ENCODE measurements around the gene ZFYVE9.
A peak's percentile ranks its signal among the peaks of the same experiment; 100 is the strongest.
"Not testable (repeated sequence)": the region's sequence is repeated elsewhere in the genome, so short reads cannot be mapped to it uniquely, and the experiment has no call there.

Gene ZFYVE9

DNA sequence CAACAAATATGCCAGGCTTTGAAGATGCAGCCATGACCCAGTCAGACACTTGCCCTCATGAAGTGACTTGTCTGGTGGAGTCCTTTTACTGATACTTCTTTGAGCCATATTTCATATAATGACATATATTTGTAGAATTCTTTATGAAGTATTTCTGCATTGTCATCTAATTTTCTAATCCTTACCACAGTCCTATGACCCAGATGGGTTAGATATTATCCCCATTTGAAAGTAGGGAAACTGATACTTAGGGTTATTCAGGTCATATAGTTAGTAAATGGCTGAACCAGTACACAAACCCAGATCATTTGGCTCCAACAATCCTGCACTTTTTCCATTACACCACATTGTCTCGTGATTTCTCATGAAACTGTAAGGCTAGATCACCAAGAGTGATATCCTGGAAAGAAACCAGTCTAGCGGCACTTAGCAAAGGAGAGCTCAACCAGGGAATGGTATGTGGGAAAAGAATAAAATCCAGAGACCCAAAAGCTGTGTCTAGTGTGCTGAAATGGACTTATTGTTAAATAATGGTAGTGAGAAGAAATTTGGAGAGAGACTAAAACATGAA lies 49.6 kb downstream of the ZFYVE9 start:
- no peak for DNase-seq

GRCh38 chr1:52192024-52192423 lies 50.1 kb downstream of the ZFYVE9 start:
- DNase-seq, result no peak

DNA sequence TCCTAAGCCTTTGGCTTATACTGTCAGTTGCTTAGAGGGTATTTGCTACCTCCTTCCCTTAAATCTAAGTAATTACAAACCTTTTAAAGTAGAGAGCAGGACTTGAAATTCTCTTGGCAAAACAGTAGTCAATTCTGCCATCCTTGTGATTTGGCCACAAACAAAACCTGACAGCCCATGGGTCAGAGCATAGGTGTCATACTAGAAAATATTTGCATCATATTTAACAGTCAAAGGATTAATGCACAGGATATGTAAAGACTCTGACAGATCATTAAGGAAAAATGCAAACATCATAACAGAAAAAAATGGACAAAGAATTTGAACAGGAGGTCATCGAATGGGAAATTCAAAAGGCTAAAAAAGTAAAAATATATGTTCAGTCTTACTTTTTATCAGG lies 50.5 kb downstream of the ZFYVE9 start:
- DNase-seq, result no peak

- DNase-seq, result no peak
Measured at GRCh38 chr1:52193985-52194384, 52.1 kb downstream of the ZFYVE9 start.

DNA sequence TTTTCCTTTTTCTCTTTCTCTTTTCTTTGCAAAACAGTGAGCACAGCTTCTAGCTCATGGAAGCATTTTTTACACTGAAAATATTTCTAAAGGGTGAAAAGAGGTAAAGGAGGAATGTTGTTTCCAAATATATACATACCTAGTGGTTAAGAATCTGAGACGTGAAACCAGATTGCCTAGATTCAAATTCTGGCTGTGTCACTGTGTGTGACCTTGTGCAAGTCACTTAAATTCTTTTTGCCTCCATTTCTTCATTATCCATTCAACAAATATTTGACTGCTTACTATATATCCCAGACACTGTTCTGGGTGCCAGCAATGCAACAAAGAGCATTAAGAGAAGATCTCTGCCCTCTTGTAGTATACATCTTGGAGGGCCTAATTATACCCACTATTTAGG lies 53.3 kb downstream of the ZFYVE9 start:
- DNase-seq, result no peak

GRCh38 chr1:52203935-52204625 lies 62.2 kb downstream of the ZFYVE9 start:
- no peak for DNase-seq

DNA sequence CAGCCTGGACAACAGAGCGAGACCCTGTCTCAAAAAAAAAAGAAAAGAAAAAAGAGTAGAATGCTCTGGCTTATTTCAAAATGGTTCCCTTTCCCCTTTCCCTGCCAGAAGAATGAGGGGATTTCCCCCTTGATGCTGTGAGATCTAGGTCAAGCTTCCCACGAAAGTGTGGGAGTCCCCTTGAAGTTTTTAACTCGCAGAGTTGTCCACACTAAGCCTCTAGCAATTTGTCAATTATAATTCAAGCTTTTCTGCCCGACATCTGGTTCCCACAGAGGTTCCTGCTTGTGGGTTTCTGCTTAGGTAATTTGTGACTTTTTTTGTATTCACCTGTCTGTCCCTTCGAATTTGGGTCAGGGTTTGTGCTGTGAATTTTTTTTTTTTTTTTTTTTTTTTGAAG lies 62.8 kb downstream of the ZFYVE9 start:
- DNase-seq, result peak; percentile 1

DNA sequence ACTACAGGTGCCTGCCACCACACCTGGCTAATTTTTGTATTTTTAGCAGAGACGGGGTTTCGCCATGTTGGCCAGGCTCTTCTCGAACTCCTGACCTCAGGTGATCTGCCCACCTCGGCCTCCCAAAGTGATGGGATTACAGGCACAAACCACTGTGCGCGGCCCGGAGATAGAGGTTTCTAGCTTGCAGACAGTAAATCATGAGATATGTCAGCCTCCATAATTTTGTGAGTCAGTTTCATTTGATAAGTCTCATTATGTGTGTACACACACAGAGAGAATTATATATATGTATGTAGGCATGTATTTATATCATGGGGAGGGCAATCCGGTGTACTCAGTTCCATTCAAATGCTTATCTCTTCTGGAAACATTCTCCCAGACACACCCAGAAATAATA lies 64.8 kb downstream of the ZFYVE9 start:
- DNase-seq, result not testable (repeated sequence)

GRCh38 chr1:52209429-52209828 lies 67.5 kb downstream of the ZFYVE9 start:
- no peak for DNase-seq

DNA sequence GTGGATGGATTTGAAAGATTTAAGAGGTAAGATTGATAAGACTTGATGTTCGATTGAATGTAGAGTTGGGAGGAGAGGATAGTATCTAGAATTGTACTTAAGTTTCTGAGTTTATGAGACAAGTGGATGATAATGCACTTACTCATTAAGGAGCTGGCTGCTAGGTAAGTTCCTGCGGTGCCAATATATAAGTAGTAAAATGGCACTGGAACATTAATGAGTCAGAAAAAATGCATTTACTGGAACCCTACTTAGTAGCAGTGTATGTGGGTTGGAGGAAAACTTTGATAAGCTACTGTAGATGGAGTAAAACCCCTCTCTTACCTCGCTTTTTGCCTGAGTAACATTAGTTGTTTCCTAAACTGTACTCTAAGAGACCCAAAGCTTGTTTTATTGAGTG lies 68.2 kb downstream of the ZFYVE9 start:
- DNase-seq, result no peak

- DNase-seq, result no peak
Measured at GRCh38 chr1:52216907-52217458, 75.1 kb downstream of the ZFYVE9 start.

GRCh38 chr1:52225174-52225573 lies 83.3 kb downstream of the ZFYVE9 start:
- DNase-seq, result no peak

DNA sequence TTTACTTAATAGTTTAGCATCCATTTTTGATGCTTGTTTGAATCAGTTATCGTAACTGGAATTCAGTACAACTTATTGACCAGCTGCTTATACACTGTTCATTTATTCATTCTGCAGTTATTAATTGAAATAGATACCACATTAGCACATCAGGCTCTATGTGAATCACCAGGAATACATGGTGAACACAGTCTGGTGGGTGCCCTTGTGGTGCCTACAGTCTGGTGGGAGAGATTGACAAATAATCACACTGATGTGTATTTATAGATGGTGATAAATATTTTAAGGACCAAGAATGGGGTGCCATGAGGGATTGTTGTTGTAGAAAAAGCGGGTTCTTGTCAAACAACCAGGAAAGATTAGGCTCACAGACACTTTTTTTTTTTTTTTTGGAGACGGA lies 87.6 kb downstream of the ZFYVE9 start:
- no peak for DNase-seq

DNA sequence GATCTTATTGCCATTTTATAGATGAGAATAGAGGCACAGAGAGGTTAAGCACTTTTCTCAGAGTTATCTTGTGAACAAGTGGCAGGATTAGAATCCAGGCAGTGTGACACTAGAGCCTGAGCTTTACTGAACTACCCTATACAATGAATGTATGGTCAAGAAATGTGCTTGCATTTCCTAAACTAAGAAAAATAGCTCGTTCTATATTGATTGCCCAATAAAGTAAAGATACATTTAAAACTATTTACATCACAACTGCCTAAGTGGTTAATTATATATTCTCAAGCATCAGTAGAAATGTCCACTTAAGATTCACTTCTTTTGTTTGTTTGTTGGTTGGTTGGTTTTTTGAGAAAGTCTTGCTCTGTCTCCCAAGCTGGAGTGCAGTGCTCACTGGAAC lies 91.6 kb downstream of the ZFYVE9 start:
- no peak for DNase-seq

DNA sequence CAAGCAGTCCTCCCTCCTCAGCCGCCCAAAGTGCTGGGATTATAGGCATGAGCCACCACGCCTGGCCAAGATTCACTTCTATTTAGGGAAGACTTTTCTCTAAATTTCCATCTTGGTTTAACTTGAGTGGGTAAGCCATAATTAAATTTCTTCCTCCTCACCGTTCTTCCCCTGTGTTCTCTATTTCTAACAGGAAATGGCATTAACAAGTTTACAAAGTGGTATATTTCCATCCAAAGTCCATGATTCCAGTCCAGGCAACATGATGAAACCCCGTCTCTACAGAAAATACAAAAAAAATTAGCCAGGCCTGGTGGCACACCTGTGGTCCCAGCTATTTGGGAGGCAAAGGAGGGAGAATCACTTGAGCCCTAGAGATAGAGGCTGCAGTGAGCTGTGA lies 92.1 kb downstream of the ZFYVE9 start:
- no peak for DNase-seq

DNA sequence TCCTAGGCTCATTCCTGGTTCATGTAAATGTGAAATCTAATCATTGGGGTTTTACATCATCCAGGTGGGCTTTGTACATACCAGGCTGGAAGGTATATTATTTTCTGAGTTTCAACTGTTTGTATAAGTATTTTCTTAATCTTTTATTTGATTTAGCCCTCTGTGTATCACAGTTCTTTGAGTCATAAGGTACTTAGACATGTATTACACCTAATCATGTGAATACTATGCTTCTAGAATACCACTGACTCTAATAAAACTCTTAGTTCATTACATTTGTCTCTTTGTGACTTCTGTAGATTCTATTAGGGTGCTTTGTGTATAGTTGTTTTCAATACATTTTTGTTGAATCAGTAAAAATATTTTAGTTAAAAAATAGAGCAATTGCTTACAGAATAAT lies 92.8 kb downstream of the ZFYVE9 start:
- DNase-seq, result no peak

- DNase-seq, result no peak
Measured at GRCh38 chr1:52235646-52236045, 93.8 kb downstream of the ZFYVE9 start.

GRCh38 chr1:52237430-52237829 lies 95.5 kb downstream of the ZFYVE9 start:
- no peak for DNase-seq

DNA sequence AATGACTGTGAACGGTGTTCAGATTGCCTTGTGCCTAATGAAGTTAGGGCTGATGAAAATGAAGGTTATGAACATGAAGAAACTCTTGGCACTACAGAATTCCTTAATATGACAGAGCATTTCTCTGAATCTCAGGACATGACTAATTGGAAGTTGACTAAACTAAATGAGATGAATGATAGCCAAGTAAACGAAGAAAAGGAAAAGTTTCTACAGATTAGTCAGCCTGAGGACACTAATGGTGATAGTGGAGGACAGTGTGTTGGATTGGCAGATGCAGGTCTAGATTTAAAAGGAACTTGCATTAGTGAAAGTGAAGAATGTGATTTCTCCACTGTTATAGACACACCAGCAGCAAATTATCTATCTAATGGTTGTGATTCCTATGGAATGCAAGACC lies 96.6 kb downstream of the ZFYVE9 start:
- no peak for DNase-seq

DNA sequence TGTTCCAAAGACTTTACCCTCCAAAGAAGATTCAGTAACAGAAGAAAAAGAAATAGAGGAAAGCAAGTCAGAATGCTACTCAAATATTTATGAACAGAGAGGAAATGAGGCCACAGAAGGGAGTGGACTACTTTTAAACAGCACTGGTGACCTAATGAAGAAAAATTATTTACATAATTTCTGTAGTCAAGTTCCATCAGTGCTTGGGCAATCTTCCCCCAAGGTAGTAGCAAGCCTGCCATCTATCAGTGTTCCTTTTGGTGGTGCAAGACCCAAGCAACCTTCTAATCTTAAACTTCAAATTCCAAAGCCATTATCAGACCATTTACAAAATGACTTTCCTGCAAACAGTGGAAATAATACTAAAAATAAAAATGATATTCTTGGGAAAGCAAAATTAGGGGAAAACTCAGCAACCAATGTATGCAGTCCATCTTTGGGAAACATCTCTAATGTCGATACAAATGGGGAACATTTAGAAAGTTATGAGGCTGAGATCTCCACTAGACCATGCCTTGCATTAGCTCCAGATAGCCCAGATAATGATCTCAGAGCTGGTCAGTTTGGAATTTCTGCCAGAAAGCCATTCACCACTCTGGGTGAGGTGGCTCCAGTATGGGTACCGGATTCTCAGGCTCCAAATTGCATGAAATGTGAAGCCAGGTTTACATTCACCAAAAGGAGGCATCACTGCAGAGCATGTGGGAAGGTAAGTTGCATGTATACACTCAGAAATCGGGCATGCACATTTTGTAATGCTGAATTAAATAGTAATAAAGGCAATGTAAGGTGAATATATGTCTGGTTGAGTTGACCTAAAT lies 97.2 kb downstream of the ZFYVE9 start:
- no peak for DNase-seq

DNA sequence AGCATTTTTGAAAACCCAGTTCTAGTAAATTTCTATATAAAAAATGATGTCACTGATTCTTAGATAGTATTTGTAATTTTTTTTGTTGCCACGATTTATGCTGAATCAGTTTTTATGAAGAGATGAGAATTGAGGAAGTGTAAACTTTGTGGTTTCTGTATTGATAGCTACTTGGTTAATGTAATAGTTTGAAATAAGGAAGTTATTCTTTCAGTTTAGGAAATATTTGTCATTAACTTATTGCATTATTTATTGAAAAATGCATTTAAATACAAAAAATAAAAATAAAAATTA lies 97.8 kb downstream of the ZFYVE9 start:
- DNase-seq, result no peak

DNA sequence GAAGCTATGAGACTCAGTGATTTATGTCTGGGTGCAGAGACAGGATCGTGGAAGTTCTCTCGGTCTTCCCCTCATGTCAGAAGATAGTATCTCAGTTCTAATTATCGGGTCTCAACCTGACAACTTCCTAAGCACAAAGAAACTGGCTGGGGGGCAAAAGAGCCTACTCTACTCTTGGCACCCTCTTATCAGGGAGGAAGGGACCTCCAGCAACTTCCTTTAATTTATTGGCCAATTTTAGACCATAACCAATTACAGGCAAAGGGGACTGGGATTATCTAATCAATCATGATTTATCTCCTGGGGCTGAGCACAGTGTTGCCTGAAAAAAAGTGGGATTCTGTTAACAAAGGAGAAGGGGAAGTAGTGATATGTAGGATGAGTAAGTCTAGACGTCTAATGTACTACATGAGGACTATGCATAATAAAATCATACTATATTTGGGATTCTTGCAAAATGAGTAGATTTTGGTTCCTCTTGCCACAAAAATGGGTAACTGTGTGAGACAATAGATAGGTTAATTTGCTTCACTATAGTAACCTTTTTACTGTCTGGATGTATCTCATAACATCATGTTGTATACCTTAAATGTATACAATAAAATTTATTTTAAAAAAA lies 98.8 kb downstream of the ZFYVE9 start:
- DNase-seq, result no peak

GRCh38 chr1:52243221-52243987 lies 101.5 kb downstream of the ZFYVE9 start:
- DNase-seq, result no peak

All from CD4-positive, alpha-beta T cell treated with Interleukin-17A for 1 hour (primary cell).